BJ (cell line): ENCODE results near the gene SORBS2. TPM values are rescaled to one million over a fixed set of nuclear protein-coding genes. Genes with fewer than 3 reads are reported as not detected.

Experiments
- CTCF ChIA-PET: fragments of 350-600 bp; formaldehyde crosslinking; extraction: SDS; loops from one replicate; lab custom pipeline; 2021; ENCODE audit warnings: antibody characterized with exemption, inconsistent platforms; lab: Yijun Ruan, JAX
- POLR2A ChIA-PET: fragments of 300-600 bp; sonication (Branson Sonifier 250); formaldehyde crosslinking; extraction: SDS; loops from one replicate; lab custom pipeline; 2021; ENCODE audit warnings: antibody characterized with exemption; lab: Charles Lee
- DNase-seq: peaks from one replicate; pipeline ENCODE4 v3.0.0-alpha.2; 2011; ENCODE audit warnings: low read depth
- H3K27me3 ChIP-seq: 2 replicates; pipeline ENCODE4 v1.6.0; 2011; ENCODE audit warnings: low read length; ENCODE audit not compliant: control insufficient read depth, insufficient read depth
- H3K36me3 ChIP-seq: 2 replicates; pipeline ENCODE4 v1.5.1; 2011; ENCODE audit warnings: low read length; ENCODE audit not compliant: control insufficient read depth, insufficient read depth
- H3K4me3 ChIP-seq: 2 replicates; pipeline ENCODE4 v1.5.1; 2011; ENCODE audit warnings: low read depth, mild to moderate bottlenecking, control low read depth, low read length
- CTCF ChIP-seq: IDR thresholded peaks from 2 replicates; pipeline ENCODE4 v1.5.1; 2011; ENCODE audit warnings: low read depth, mild to moderate bottlenecking, control low read depth, inconsistent platforms, low read length, moderate library complexity; ENCODE audit not compliant: insufficient read depth
- polyA plus RNA-seq: library from polyadenylated mRNA; depleted of rRNA; stranded (reverse); fragments of >200 nt; gene quantifications from 2 replicates; pipeline ENCODE4 v1.2.3, GENCODE V29; 2011

The SORBS2 gene
- polyA plus RNA-seq, 1 experiment: 9.1 TPM

GRCh38 chr4:185749858-185750257 is 62.1 kb downstream of the SORBS2 start:
- Histone ChIP-seq H3K27me3 (peaks cover 6% of the 10 kb centered on the region; the same call in 1 of the 2 replicates), H3K4me3 (no peak overlapping the region), H3K36me3 (no peaks in the 10 kb centered on the region)
- POLR2A ChIA-PET: no interaction called here
- CTCF ChIA-PET: interaction anchor here (1.6 kb wide), 1 partner anchor 11 kb away, joined by 5 read pairs; no protein-coding TSS in a partner anchor
- no peak for TF ChIP-seq CTCF
- DNase-seq: no peak

- no peak for TF ChIP-seq CTCF
- no peak for DNase-seq
- CTCF ChIA-PET: interaction anchor here (1.6 kb wide), 1 partner anchor 272 kb away, joined by 4 read pairs; no protein-coding TSS in a partner anchor
- peaks cover 6% of the 10 kb centered on the region; the same call in 1 of the 2 replicates for H3K27me3 ChIP-seq
- no peak overlapping the region for H3K4me3 ChIP-seq
- H3K36me3 ChIP-seq: no peaks in the 10 kb centered on the region
- POLR2A ChIA-PET: no interaction called here
These were observed 63.0 kb downstream of the SORBS2 start for GRCh38 chr4:185748901-185749390.

GRCh38 chr4:185745891-185746290 is 66.1 kb downstream of the SORBS2 start:
- TF ChIP-seq CTCF: no peak
- ChIA-PET POLR2A (no interaction called here), CTCF (no interaction called here)
- H3K36me3 ChIP-seq: no peaks in the 10 kb centered on the region
- no peak for DNase-seq
- no peak overlapping the region for H3K4me3 ChIP-seq
- peaks cover 3% of the 10 kb centered on the region for H3K27me3 ChIP-seq

GRCh38 chr4:185744946-185745345 is 67.0 kb downstream of the SORBS2 start:
- Histone ChIP-seq H3K4me3 (no peak overlapping the region), H3K27me3 (peaks cover 3% of the 10 kb centered on the region), H3K36me3 (no peaks in the 10 kb centered on the region)
- CTCF ChIA-PET: no interaction called here
- TF ChIP-seq CTCF: no peak
- no peak for DNase-seq
- POLR2A ChIA-PET: no interaction called here

GRCh38 chr4:185744488-185744862 is 67.5 kb downstream of the SORBS2 start:
- peaks cover 2% of the 10 kb centered on the region for H3K27me3 ChIP-seq
- no peaks in the 10 kb centered on the region for H3K36me3 ChIP-seq
- no peak overlapping the region for H3K4me3 ChIP-seq
- TF ChIP-seq CTCF: no peak
- ChIA-PET CTCF (no interaction called here), POLR2A (no interaction called here)
- no peak for DNase-seq
